Kidney epithelial cell (primary cell): ENCODE results near the gene CYSTM1. TPM values are rescaled to one million over a fixed set of nuclear protein-coding genes. Genes with fewer than 3 reads are reported as not detected.
A peak's percentile ranks its signal among the peaks of the same experiment; 100 is the strongest.

ENCODE experiments used
- DNase-seq: peaks from one replicate; pipeline ENCODE4 v3.0.0-alpha.2; 2010; ENCODE audit warnings: low read depth
- H3K27me3 ChIP-seq: 2 replicates; pipeline ENCODE4 v1.6.0; 2011; ENCODE audit warnings: low read length; ENCODE audit not compliant: control insufficient read depth, insufficient read depth
- H3K36me3 ChIP-seq: 2 replicates; pipeline ENCODE4 v1.5.1; 2011; ENCODE audit warnings: low read length; ENCODE audit not compliant: control insufficient read depth, insufficient read depth
- H3K4me3 ChIP-seq: 2 replicates; pipeline ENCODE4 v1.5.1; 2011; ENCODE audit warnings: low read depth, mild to moderate bottlenecking, control low read depth, low read length
- CTCF ChIP-seq: IDR thresholded peaks from 2 replicates; pipeline ENCODE4 v1.5.1; 2011; ENCODE audit warnings: mild to moderate bottlenecking, moderate library complexity, low read length, control low read depth, inconsistent platforms; ENCODE audit not compliant: insufficient read depth, poor library complexity, severe bottlenecking
- total RNA-seq: library from RNA; depleted of rRNA; stranded (reverse); fragments of >200 nt; gene quantifications from 2 replicates; pipeline ENCODE4 v1.2.3, GENCODE V29; 2015

The CYSTM1 gene
- total RNA-seq, 1 donor from 2014 or later, result 176 TPM

- Histone ChIP-seq H3K4me3 (no peak overlapping the region), H3K36me3 (no peaks in the 10 kb centered on the region), H3K27me3 (no peaks in the 10 kb centered on the region)
- TF ChIP-seq CTCF, result no peak
- DNase-seq, result no peak
These were observed 27.6 kb downstream of the CYSTM1 start for GRCh38 chr5:140202610-140203009.

GRCh38 chr5:140205216-140205615, 30.2 kb downstream of the CYSTM1 start:
- Histone ChIP-seq H3K36me3 (no peaks in the 10 kb centered on the region), H3K4me3 (no peak overlapping the region), H3K27me3 (no peaks in the 10 kb centered on the region)
- no peak for TF ChIP-seq CTCF
- no peak for DNase-seq

GRCh38 chr5:140205952-140206351, 31.0 kb downstream of the CYSTM1 start:
- no peak for TF ChIP-seq CTCF
- Histone ChIP-seq H3K36me3 (no peaks in the 10 kb centered on the region), H3K4me3 (no peak overlapping the region), H3K27me3 (no peaks in the 10 kb centered on the region)
- no peak for DNase-seq

GRCh38 chr5:140207250-140207964, 32.4 kb downstream of the CYSTM1 start:
- DNase-seq, result peak; percentile 42
- Histone ChIP-seq H3K4me3 (no peak overlapping the region), H3K36me3 (no peaks in the 10 kb centered on the region), H3K27me3 (no peaks in the 10 kb centered on the region)
- no peak for TF ChIP-seq CTCF

GRCh38 chr5:140208065-140208464, 33.1 kb downstream of the CYSTM1 start:
- no peak for DNase-seq
- Histone ChIP-seq H3K4me3 (no peak overlapping the region), H3K27me3 (no peaks in the 10 kb centered on the region), H3K36me3 (no peaks in the 10 kb centered on the region)
- TF ChIP-seq CTCF, result no peak
